CD14-positive monocyte (primary cell): ENCODE results near the gene SLIT3. TPM values are rescaled to one million over a fixed set of nuclear protein-coding genes. Genes with fewer than 3 reads are reported as not detected.

Experiments
- DNase-seq, 3 donors: peaks; one replicate each; pipeline ENCODE4 v3.0.0-alpha.2; 2011 to 2022
- H2AFZ ChIP-seq: 2 replicates; pipeline ENCODE4 v1.6.0; 2012; ENCODE audit warnings: mild to moderate bottlenecking, low read depth, low read length, inconsistent platforms; ENCODE audit not compliant: insufficient read depth, poor library complexity, severe bottlenecking
- H3K27ac ChIP-seq, 2 donors: 1 replicate in 1 of 2; 2 replicates in 1 of 2; pipeline ENCODE4 v1.5.1; 2012 to 2013; ENCODE audit warnings: low read length in 2 of 2, control low read depth in 1 of 2, inconsistent platforms in 1 of 2, low read depth in 1 of 2, mild to moderate bottlenecking in 1 of 2
- H3K27me3 ChIP-seq, 2 donors: one replicate each; pipeline versions ENCODE4 v1.6.0 to v1.6.1; 2011 to 2013; ENCODE audit warnings: low read length in 2 of 2; ENCODE audit not compliant: control insufficient read depth in 2 of 2, insufficient read depth in 2 of 2
- H3K36me3 ChIP-seq, 2 donors: replicated peaks in 1 of 2; 1 replicate in 1 of 2; 2 replicates in 1 of 2; pipeline versions ENCODE4 v1.5.1 to v1.6.1; 2012 to 2013; ENCODE audit warnings: low read length in 2 of 2, control low read depth in 1 of 2, inconsistent platforms in 1 of 2, mild to moderate bottlenecking in 1 of 2; ENCODE audit not compliant: insufficient read depth in 2 of 2, control insufficient read depth in 1 of 2
- H3K4me1 ChIP-seq, 2 donors: 1 replicate in 1 of 2; 2 replicates in 1 of 2; pipeline versions ENCODE4 v1.5.1 to v1.6.1; 2012 to 2013; ENCODE audit warnings: low read length in 2 of 2, control low read depth in 1 of 2, inconsistent platforms in 1 of 2, mild to moderate bottlenecking in 1 of 2, moderate library complexity in 1 of 2; ENCODE audit not compliant: insufficient read depth in 2 of 2, control insufficient read depth in 1 of 2
- H3K4me2 ChIP-seq: replicated peaks from 2 replicates; pipeline ENCODE3; 2012; ENCODE audit warnings: low read length, moderate library complexity, mild to moderate bottlenecking; ENCODE audit not compliant: poor library complexity, severe bottlenecking; ENCODE audit errors: extremely low read depth
- H3K4me3 ChIP-seq, 3 experiments: fragments of 200-600 bp in 1 of 3; sonication (generic) in 1 of 3; replicated peaks in 1 of 3; 1 replicate in 2 of 3; 2 replicates in 1 of 3; pipeline ENCODE4 v1.5.1; 2011 to 2013; ENCODE audit warnings: low read length in 3 of 3, mild to moderate bottlenecking in 3 of 3, control low read depth in 2 of 3, low read depth in 2 of 3, inconsistent platforms in 1 of 3, moderate library complexity in 1 of 3
- H3K79me2 ChIP-seq: 2 replicates; pipeline ENCODE4 v1.6.0; 2012; ENCODE audit warnings: mild to moderate bottlenecking, control low read depth, inconsistent platforms, low read length, moderate library complexity; ENCODE audit not compliant: insufficient read depth
- H3K9ac ChIP-seq: 2 replicates; pipeline ENCODE4 v1.6.0; 2017; ENCODE audit warnings: low read length, mild to moderate bottlenecking; ENCODE audit not compliant: insufficient read depth, poor library complexity, severe bottlenecking
- H3K9me3 ChIP-seq, 2 donors: replicated peaks in 1 of 2; 1 replicate in 1 of 2; 2 replicates in 1 of 2; pipeline versions ENCODE4 v1.5.1 to v1.6.1; 2012 to 2013; ENCODE audit warnings: low read length in 2 of 2, control low read depth in 1 of 2; ENCODE audit not compliant: control insufficient read depth in 1 of 2, insufficient read depth in 1 of 2
- H4K20me1 ChIP-seq: 2 replicates; pipeline ENCODE4 v1.6.0; 2012; ENCODE audit warnings: mild to moderate bottlenecking, low read length, control low read depth, moderate library complexity; ENCODE audit not compliant: insufficient read depth
- H3K27ac Mint-ChIP-seq, 7 donors: one replicate each; pipeline ENCODE4 v1.8.0; 2020; ENCODE audit warnings: mild to moderate bottlenecking in 7 of 7, mixed read lengths in 7 of 7, moderate library complexity in 6 of 7, inconsistent platforms in 2 of 7
- H3K27me3 Mint-ChIP-seq, 3 donors: one replicate each; pipeline ENCODE4 v1.8.0; 2021 to 2022; ENCODE audit warnings: low read depth in 3 of 3, mild to moderate bottlenecking in 3 of 3, mixed read lengths in 3 of 3, moderate library complexity in 3 of 3, inconsistent platforms in 1 of 3
- H3K36me3 Mint-ChIP-seq, 2 donors: one replicate each; pipeline ENCODE4 v1.8.0; 2020; ENCODE audit warnings: mixed read lengths in 2 of 2, inconsistent platforms in 1 of 2, mild to moderate bottlenecking in 1 of 2
- H3K4me1 Mint-ChIP-seq: one replicate; pipeline ENCODE4 v1.8.0; 2020; ENCODE audit warnings: mild to moderate bottlenecking, mixed read lengths
- H3K4me3 Mint-ChIP-seq, 2 donors: one replicate each; pipeline ENCODE4 v1.8.0; 2020; ENCODE audit warnings: mild to moderate bottlenecking in 2 of 2, mixed read lengths in 2 of 2, moderate library complexity in 1 of 2
- H3K9me3 Mint-ChIP-seq, 7 donors: one replicate each; pipeline ENCODE4 v1.8.0; 2020 to 2022; ENCODE audit warnings: mixed read lengths in 7 of 7, mild to moderate bottlenecking in 6 of 7, moderate library complexity in 6 of 7, inconsistent platforms in 2 of 7
- WGBS: methylation state at CpG from one replicate; pipeline ENCODE4 v1.1.5; 2013; ENCODE audit warnings: missing lambda C conversion rate; ENCODE audit not compliant: insufficient coverage; 5-methylcytosine and 5-hydroxymethylcytosine counted together
- intact Hi-C, 2 donors: fragments of 100-400 bp; cut with micrococcal nuclease; formaldehyde crosslinking; loops; one replicate each; pipeline versions ENCODE4 v1.15.0 to v1.15.1; 2023
- polyA plus RNA-seq, 3 donors: library from polyadenylated mRNA; depleted of rRNA in 1 of 3; unstranded in 2 of 3; stranded (reverse) in 1 of 3; fragments of 300-500 nt in 2 of 3; fragments of >200 nt in 1 of 3; fragmentation: Illumina TruSeq in 2 of 3; gene quantifications; 1 replicate in 2 of 3; 2 replicates in 1 of 3; pipeline ENCODE4 v1.2.3, GENCODE V29; 2012 to 2021
- TF ChIP-seq, protein P1 (sequence below): fragments of 200-600 bp; IDR thresholded peaks from one replicate; pipeline ENCODE4 v1.8.0; 2022; ENCODE audit warnings: antibody characterized with exemption, mild to moderate bottlenecking

Gene SLIT3
- polyA plus RNA-seq, 3 donors: not detected

DNA sequence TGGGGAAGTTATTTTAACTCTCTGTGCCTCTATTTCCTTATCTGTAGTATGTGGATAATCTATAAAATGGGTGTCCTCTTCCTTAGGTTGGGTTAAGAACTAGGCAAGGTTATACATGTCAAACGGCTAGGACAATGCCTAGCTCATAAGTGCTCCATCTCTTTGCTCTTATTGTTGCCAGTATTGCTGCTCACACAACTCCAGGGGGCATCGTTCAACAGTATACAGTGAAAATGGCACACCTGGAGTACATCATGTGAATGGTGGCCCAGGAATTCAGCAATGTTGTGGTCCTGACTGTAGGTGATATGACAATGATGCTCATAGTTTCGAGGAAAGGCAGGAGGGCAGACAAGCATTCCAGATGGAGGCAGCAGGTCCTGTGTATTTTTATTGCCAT is 30.1 kb downstream of the SLIT3 start:
- H3K27me3 ChIP-seq: no peaks in the 10 kb centered on the region
- H2AFZ ChIP-seq: no peak overlapping the region
- no peak overlapping the region for H3K4me3 ChIP-seq
- Mint-ChIP-seq H3K4me1 (no peaks in the 10 kb centered on the region), H3K36me3 (no peaks in the 10 kb centered on the region), H3K4me3 (no peak overlapping the region), H3K9me3 (peaks cover 0 to 2% (median 0%) of the 10 kb centered on the region in 7 donors), H3K27ac (no peak overlapping the region), H3K27me3 (peaks cover 0 to 5% (median 4%) of the 10 kb centered on the region in 3 donors)
- no peak overlapping the region for H3K27ac ChIP-seq
- intact Hi-C loops: no loop called here
- no peak overlapping the region for H3K4me2 ChIP-seq
- no peak overlapping the region for H3K9ac ChIP-seq
- no peaks in the 10 kb centered on the region for H3K4me1 ChIP-seq
- H4K20me1 ChIP-seq: no peaks in the 10 kb centered on the region
- TF ChIP-seq, protein P1, sequence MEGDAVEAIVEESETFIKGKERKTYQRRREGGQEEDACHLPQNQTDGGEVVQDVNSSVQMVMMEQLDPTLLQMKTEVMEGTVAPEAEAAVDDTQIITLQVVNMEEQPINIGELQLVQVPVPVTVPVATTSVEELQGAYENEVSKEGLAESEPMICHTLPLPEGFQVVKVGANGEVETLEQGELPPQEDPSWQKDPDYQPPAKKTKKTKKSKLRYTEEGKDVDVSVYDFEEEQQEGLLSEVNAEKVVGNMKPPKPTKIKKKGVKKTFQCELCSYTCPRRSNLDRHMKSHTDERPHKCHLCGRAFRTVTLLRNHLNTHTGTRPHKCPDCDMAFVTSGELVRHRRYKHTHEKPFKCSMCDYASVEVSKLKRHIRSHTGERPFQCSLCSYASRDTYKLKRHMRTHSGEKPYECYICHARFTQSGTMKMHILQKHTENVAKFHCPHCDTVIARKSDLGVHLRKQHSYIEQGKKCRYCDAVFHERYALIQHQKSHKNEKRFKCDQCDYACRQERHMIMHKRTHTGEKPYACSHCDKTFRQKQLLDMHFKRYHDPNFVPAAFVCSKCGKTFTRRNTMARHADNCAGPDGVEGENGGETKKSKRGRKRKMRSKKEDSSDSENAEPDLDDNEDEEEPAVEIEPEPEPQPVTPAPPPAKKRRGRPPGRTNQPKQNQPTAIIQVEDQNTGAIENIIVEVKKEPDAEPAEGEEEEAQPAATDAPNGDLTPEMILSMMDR: no peak
- WGBS: 75% methylated on average over 1 of the region's 3 CpGs
- H3K79me2 ChIP-seq: no peaks in the 10 kb centered on the region
- H3K36me3 ChIP-seq: no peaks in the 10 kb centered on the region
- DNase-seq: no peak
- H3K9me3 ChIP-seq: no peaks in the 10 kb centered on the region

DNA sequence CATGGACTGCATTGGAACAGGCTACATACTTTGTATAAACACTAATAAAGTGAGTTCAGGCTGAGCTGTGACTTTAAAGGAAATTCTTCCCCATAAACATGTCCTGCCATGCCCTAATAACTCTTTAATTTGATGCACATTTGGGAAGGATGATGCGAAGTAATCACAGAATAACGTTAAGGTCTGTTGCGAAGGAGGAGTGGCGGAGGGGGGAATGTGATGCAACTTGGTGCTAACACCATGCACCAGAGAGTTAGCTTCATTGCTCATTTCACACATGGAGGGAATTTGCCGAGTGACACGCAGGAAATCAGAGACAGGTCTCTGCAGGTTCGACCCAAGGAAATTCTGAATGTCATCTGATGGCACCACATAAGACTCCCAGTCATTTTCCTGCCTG is 32.9 kb downstream of the SLIT3 start:
- no peaks in the 10 kb centered on the region for H3K36me3 ChIP-seq
- no peaks in the 10 kb centered on the region for H3K4me1 Mint-ChIP-seq
- no peak overlapping the region for H3K4me3 ChIP-seq
- no peaks in the 10 kb centered on the region for H3K9me3 ChIP-seq
- no peak for DNase-seq
- H3K79me2 ChIP-seq: no peaks in the 10 kb centered on the region
- peaks cover 0 to 2% (median 0%) of the 10 kb centered on the region in 7 donors for H3K9me3 Mint-ChIP-seq
- no peaks in the 10 kb centered on the region for H4K20me1 ChIP-seq
- no peak overlapping the region for H3K4me3 Mint-ChIP-seq
- H3K36me3 Mint-ChIP-seq: no peaks in the 10 kb centered on the region
- H3K4me2 ChIP-seq: no peak overlapping the region
- H3K27me3 Mint-ChIP-seq: peaks cover 0 to 8% (median 4%) of the 10 kb centered on the region in 3 donors
- TF ChIP-seq, protein P1: no peak
- intact Hi-C loops: no loop called here
- H3K27ac Mint-ChIP-seq: no peak overlapping the region
- no peaks in the 10 kb centered on the region for H3K27me3 ChIP-seq
- H3K4me1 ChIP-seq: no peaks in the 10 kb centered on the region
- H3K27ac ChIP-seq: no peak overlapping the region
- WGBS: 93% methylated on average over 6 of the region's 7 CpGs
- H3K9ac ChIP-seq: no peak overlapping the region
- no peak overlapping the region for H2AFZ ChIP-seq
